Measurements from ENCODE around the gene INKA2.

The INKA2 gene

DNA sequence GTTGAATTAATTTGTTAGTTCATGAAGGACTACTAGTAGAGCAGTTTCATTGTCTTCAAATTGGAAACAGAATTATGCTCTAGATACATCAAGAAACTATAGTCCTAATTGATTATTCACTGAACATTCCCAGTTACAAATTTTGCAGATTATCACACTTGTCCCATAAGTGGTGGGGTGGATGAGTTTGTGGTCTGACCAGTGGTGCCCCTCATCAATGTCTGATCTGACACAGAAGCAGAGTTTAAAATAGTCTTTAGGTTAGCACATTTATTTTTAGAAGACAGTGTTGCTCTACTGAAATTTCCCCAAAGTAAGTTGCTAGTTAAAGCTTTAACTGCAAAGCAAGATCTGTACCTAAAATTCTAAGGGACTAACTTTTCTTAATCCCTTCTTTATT lies 42.9 kb downstream of the INKA2 start:
- no peak overlapping the region for H3K27ac ChIP-seq (ENCODE audit: low read depth, low read length)
- no peak overlapping the region for H3K4me3 ChIP-seq (ENCODE audit: low read length)
- H3K27me3 ChIP-seq (ENCODE audit: insufficient read depth, low read length), result no peaks in the 10 kb centered on the region
- H3K36me3 ChIP-seq (ENCODE audit: insufficient read depth, low read length), result peaks cover 98% of the 10 kb centered on the region
- no peak overlapping the region for H3K9ac ChIP-seq (ENCODE audit: low read depth, low read length)
- no peaks in the 10 kb centered on the region for H3K9me3 ChIP-seq (ENCODE audit: insufficient read depth, low read depth, low read length)
- H3K4me1 ChIP-seq (ENCODE audit: insufficient read depth, low read length), result no peaks in the 10 kb centered on the region

- H3K4me1 ChIP-seq (ENCODE audit: insufficient read depth, low read length), result no peaks in the 10 kb centered on the region
- WGBS, result 96% methylated on average over 1 of the region's 1 CpG
- no peak overlapping the region for H3K4me3 ChIP-seq (ENCODE audit: low read length)
- H3K9me3 ChIP-seq (ENCODE audit: insufficient read depth, low read depth, low read length), result no peaks in the 10 kb centered on the region
- no peaks in the 10 kb centered on the region for H3K27me3 ChIP-seq (ENCODE audit: insufficient read depth, low read length)
- H3K27ac ChIP-seq (ENCODE audit: low read depth, low read length), result no peak overlapping the region
- no peak overlapping the region for H3K9ac ChIP-seq (ENCODE audit: low read depth, low read length)
- peaks cover 96% of the 10 kb centered on the region for H3K36me3 ChIP-seq (ENCODE audit: insufficient read depth, low read length)
Measured at GRCh38 chr1:111695801-111696200, 43.4 kb downstream of the INKA2 start.

DNA sequence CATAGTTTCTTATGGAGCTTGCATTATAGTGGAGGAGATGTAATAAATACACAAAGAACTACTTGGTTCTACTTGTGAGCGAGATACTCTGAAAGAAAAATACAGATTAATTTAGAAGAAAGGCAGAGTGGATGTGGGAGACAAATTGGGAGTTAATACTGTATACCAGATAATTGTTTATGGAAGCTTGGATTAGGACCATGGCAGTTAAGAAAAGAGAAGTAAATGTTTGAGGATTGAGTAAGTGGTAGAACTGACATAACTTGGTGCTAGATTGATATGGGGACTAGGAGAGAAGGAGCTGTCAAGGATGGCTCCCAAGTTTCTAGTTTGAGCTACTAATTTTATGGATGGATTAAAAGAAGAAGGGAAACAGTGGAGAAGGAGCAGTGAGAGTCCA lies 47.3 kb downstream of the INKA2 start:
- H3K36me3 ChIP-seq (ENCODE audit: insufficient read depth, low read length), result peaks cover 56% of the 10 kb centered on the region
- no peaks in the 10 kb centered on the region for H3K4me1 ChIP-seq (ENCODE audit: insufficient read depth, low read length)
- no peak overlapping the region for H3K27ac ChIP-seq (ENCODE audit: low read depth, low read length)
- H3K9ac ChIP-seq (ENCODE audit: low read depth, low read length), result no peak overlapping the region
- H3K27me3 ChIP-seq (ENCODE audit: insufficient read depth, low read length), result no peaks in the 10 kb centered on the region
- no peaks in the 10 kb centered on the region for H3K9me3 ChIP-seq (ENCODE audit: insufficient read depth, low read depth, low read length)
- 98% methylated on average over 1 of the region's 1 CpG for WGBS
- no peak overlapping the region for H3K4me3 ChIP-seq (ENCODE audit: low read length)

- Histone ChIP-seq H3K4me3 (ENCODE audit: low read length) (no peak overlapping the region), H3K27me3 (ENCODE audit: insufficient read depth, low read length) (no peaks in the 10 kb centered on the region), H3K27ac (ENCODE audit: low read depth, low read length) (no peak overlapping the region), H3K9me3 (ENCODE audit: insufficient read depth, low read depth, low read length) (no peaks in the 10 kb centered on the region), H3K36me3 (ENCODE audit: insufficient read depth, low read length) (peaks cover 41% of the 10 kb centered on the region), H3K4me1 (ENCODE audit: insufficient read depth, low read length) (no peaks in the 10 kb centered on the region), H3K9ac (ENCODE audit: low read depth, low read length) (no peak overlapping the region)
Measured at GRCh38 chr1:111690306-111690617, 48.9 kb downstream of the INKA2 start.

Measured in HUES64 (cell line).